ENCODE results near the gene MICB.
"Not testable (repeated sequence)": the region's sequence is repeated elsewhere in the genome, so short reads cannot be mapped to it uniquely, and the experiment has no call there.

MICB gene

GRCh38 chr6:31473780-31474761 is 23.9 kb upstream of the MICB start:
- no peak for DNase-seq (ENCODE audit: extremely low read depth in 1 of 2, low read depth in 1 of 2)

- DNase-seq (ENCODE audit: extremely low read depth in 1 of 2, low read depth in 1 of 2) = no peak
Observed at GRCh38 chr6:31474871-31475286, 23.1 kb upstream of the MICB start.

DNA sequence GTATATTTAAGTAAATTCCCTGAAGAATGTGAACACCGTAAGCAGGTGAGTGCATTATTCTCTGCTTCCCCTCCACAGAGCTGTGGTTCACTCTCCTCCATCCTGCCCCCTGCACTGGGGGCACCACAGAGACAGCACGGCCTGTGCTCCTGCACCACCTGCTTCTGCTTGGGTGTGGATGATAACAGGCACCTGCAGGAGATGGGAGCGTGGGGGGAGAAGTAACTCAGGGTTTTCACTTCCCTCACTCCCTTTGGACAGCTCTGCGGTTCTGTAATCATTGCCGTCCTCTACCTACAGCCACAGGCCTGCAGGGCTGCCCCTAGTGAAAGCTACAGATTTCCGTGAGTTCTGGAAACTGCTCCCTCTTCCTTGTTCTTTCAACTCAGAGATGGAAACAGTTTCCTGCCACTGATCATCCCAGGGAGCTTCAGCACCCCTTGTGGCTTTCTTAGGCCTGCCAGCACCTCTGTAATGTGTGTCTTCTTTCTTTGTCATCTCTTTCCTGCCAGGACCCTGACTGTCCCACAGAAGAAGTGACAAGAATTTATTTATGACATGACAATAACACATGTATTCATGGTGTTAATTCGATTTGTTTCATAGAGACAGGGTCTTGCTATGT is 21.3 kb upstream of the MICB start:
- DNase-seq (ENCODE audit: extremely low read depth in 1 of 2, low read depth in 1 of 2) = no peak

- DNase-seq (ENCODE audit: extremely low read depth in 1 of 2, low read depth in 1 of 2) = no peak
Observed at GRCh38 chr6:31477521-31477920, 20.4 kb upstream of the MICB start.

GRCh38 chr6:31478186-31478950 is 19.6 kb upstream of the MICB start:
- DNase-seq (ENCODE audit: extremely low read depth in 1 of 2, low read depth in 1 of 2) = no peak

DNA sequence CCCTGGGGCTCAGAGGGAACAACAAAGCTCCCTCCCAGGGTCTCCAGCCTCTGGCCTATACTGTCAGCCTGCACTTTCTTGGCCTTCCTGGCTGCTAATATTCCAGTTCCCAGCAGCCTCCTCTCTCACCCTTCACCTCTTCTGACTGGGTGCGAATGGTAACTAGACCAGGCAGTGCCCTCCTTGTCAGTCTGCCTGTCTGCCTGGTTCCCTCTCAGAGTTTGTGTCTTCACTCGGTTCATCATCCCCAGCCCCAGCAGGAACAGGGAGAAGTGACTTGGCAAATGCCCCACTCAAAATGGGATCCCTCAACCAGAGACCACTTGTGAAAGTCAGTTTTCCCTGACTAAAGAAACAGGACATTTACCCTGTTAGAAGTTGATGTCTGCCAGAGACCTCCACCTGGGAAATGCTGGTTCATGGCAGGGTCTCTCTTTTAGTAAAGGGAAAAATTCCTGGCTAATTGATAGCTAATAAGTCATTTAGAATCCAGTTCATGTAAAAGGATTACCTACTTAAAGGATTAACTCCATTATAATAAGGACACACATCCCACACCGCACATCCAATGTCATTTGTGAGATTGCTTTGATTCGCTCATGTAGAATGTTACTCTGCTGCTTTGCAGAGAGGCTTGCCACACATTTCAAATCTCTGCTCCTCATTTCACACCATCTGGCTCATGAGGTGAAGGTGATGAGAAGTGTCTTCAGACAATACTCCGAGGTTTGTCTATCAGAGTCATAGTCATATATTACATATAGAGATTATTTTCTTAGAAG is 18.6 kb upstream of the MICB start:
- DNase-seq (ENCODE audit: extremely low read depth in 1 of 2, low read depth in 1 of 2) = no peak

GRCh38 chr6:31479933-31480535 is 17.9 kb upstream of the MICB start:
- no peak for DNase-seq (ENCODE audit: extremely low read depth in 1 of 2, low read depth in 1 of 2)

DNA sequence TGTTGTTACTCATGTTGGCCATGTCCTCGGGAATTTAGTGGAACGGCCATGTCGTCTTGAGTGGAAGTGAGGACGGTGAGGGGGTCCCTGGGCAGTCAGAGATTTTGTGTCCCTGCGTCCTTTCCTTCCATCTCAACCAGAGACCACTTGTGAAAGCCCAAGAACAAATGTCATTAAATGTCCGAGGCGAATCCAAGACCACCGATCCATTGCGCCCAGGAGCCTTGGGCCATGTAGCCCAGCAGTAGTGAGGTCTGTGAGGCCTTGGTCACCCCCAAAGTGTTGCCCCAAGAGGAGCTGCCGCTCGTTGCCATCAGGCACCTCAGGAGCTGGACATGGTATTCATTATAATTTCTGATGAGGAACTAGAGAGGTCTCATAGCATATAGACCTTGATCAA is 17.4 kb upstream of the MICB start:
- no peak for DNase-seq (ENCODE audit: extremely low read depth in 1 of 2, low read depth in 1 of 2)

DNA sequence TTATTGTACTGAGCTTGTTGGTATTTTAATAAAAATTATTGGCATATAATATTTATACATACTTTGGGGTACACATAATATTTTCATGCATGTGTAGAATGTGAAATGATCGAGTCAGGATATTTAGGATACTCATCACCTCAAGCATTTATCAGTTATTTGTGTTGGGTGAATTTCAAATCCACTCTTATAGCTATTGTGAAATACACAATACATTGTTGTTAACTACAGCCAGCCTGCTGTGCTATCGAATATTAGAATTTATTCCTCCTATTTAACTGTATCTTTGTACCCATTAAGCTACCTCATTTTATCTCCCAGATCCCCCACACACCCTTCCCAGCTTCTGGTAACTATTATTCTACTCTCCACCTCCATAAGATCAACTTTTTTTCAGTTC is 14.6 kb upstream of the MICB start:
- DNase-seq (ENCODE audit: extremely low read depth in 1 of 2, low read depth in 1 of 2) = no peak

- no peak for DNase-seq (ENCODE audit: extremely low read depth in 1 of 2, low read depth in 1 of 2)
Observed at GRCh38 chr6:31485055-31485454, 12.9 kb upstream of the MICB start.

DNA sequence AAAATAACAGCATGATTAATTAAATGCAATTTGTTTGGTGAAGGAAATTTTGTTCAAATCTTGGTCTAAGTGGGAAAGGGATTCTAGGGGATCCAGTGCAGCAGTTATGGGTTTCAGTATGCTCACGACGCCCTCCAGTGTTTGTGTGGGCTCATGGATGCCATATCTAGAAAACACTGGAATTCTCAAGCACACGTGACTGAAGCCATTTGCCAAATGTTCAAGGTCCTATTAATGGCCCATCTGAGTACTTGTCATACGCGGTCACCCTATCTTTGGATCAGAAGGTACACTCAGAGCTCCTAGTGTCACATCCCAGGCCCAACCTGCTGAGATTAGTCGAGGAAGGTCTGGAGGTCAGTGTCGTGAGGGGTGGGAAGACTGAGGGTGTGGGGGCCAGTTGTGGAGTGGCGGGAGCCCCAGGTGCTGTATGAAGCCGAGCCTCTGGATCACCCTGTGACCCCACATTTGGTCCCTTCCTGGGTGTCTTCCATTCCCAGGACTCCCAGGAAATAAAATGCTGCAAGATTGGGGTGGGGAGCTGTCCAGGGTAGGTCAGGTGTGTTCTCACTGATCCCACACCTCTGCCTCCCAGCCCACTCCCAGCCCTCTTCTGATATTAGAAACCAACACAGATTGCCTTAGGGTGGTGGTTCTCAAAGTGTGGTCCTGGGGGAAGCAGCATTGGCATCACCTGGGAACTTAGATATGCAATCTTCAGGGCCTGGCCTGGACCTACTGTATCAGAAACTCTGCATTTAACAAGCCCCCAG is 11.7 kb upstream of the MICB start:
- not testable (repeated sequence) for DNase-seq (ENCODE audit: extremely low read depth in 1 of 2, low read depth in 1 of 2)

DNA sequence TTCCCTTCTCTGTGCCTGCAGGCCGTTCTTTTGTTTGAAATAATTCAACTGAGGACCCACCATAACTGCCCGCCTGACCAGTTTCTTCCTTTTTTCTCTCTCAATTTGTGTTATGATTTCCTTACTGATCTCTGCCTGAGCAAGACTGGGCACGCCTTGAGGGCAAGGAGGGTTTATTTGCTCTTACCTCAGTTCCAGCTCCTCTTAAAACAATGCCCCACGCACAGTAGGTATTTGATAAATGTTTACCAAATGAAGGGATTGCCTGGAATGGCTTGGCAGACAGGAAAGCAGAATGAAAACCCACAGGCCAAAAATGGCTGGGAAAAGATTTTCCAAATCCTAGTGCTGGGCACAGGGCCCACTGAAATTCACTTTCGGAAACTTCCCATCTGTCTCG is 10.3 kb upstream of the MICB start:
- DNase-seq (ENCODE audit: extremely low read depth in 1 of 2, low read depth in 1 of 2) = not testable (repeated sequence)

DNA sequence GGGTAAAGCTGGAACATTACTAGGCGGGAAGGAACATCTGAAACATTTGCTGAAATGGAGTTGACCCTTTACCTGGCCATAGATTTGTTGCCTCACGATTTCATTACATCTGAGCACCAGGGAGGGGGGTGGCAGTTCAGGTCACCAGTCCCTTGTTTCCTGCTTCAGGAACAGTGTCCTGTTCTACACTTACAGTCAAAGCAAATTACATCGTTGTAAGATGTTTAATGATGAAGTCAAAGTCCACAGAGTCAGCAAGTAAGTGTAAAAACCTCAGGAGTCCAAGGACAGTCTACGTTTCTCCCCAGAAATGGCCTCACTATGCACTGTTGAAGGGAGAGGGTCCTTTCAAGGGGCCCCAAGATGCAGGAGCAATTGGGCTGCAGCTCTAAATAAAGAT is 8.9 kb upstream of the MICB start:
- no peak for DNase-seq (ENCODE audit: extremely low read depth in 1 of 2, low read depth in 1 of 2)

GRCh38 chr6:31490115-31490873 is 7.7 kb upstream of the MICB start:
- DNase-seq (ENCODE audit: extremely low read depth in 1 of 2, low read depth in 1 of 2) = no peak

DNA sequence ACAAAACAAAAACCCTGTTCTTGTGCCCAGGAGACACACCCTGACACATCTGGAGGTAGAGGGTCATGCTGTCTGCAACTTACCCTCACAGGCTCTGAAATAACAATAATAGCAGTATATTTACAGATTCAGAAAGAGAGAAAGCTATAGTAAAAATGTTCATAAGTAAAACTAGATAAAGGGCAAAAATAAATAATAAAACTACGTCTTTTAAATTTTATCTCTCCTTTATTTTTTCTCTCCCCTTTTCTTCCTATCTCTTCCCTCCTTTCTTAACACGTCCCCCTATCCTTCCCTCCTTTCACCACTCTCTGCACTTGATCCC is 4.4 kb upstream of the MICB start:
- DNase-seq (ENCODE audit: extremely low read depth in 1 of 2, low read depth in 1 of 2) = not testable (repeated sequence)

- DNase-seq (ENCODE audit: extremely low read depth in 1 of 2, low read depth in 1 of 2) = peak; percentile 57 to 60
Observed at GRCh38 chr6:31493875-31494694, 3.9 kb upstream of the MICB start.

- DNase-seq (ENCODE audit: extremely low read depth in 1 of 2, low read depth in 1 of 2) = no peak
Observed at GRCh38 chr6:31495580-31495979, 2.4 kb upstream of the MICB start.

GRCh38 chr6:31496826-31497225 is 1.1 kb upstream of the MICB start:
- DNase-seq (ENCODE audit: extremely low read depth in 1 of 2, low read depth in 1 of 2) = not testable (repeated sequence)

Measured in stimulated activated CD8-positive, alpha-beta memory T cell treated with anti-CD3 and anti-CD28 coated beads, Interleukin-7, amount 100 ng/mL, for 48 hours (primary cell).